D721Med (cell line): Measurements from ENCODE around the gene IFT122.
"Not testable (repeated sequence)": the region's sequence is repeated elsewhere in the genome, so short reads cannot be mapped to it uniquely, and the experiment has no call there.

ENCODE experiments used
- DNase-seq: peaks from one replicate; pipeline ENCODE4 v3.0.0; 2011; ENCODE audit warnings: low spot score; ENCODE audit not compliant: insufficient read length
- FAIRE-seq: peaks from 2 replicates; lab custom pipeline; 2011; peaks lifted over from hg19 to GRCh38; lab: Jason Lieb, UNC
- TF ChIP-seq, protein P1 (sequence below): IDR thresholded peaks from 2 replicates; pipeline ENCODE4 v1.5.1; 2012; ENCODE audit warnings: mild to moderate bottlenecking, control low read depth; ENCODE audit not compliant: insufficient read depth; ENCODE audit errors: missing control alignments

IFT122 gene

GRCh38 chr3:129482721-129483120, 42.7 kb downstream of the IFT122 start:
- FAIRE-seq (no peak), DNase-seq (no peak)
- TF ChIP-seq, protein P1, sequence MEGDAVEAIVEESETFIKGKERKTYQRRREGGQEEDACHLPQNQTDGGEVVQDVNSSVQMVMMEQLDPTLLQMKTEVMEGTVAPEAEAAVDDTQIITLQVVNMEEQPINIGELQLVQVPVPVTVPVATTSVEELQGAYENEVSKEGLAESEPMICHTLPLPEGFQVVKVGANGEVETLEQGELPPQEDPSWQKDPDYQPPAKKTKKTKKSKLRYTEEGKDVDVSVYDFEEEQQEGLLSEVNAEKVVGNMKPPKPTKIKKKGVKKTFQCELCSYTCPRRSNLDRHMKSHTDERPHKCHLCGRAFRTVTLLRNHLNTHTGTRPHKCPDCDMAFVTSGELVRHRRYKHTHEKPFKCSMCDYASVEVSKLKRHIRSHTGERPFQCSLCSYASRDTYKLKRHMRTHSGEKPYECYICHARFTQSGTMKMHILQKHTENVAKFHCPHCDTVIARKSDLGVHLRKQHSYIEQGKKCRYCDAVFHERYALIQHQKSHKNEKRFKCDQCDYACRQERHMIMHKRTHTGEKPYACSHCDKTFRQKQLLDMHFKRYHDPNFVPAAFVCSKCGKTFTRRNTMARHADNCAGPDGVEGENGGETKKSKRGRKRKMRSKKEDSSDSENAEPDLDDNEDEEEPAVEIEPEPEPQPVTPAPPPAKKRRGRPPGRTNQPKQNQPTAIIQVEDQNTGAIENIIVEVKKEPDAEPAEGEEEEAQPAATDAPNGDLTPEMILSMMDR = peak; percentile 10

DNA sequence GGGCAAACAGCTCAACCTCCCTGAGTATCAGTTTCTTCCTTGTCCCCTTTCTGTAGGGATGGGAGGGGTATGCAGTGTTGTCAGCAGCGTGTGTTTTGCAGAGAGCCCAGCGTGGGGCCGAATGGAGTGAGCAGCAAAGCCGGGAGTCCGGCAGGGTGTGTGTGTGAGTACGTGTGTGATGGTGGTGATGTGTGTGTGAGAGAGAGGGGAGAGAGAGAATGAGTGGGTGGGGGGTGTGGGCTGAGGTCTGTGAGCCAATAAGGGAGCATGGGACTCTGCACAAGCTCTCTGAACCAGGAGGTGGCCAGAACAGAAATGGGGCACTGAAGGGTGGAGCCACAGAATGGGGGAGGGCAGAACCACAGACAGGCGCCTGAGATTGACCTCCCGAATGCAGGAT, 43.8 kb downstream of the IFT122 start:
- TF ChIP-seq, protein P1 = no peak
- DNase-seq (no peak), FAIRE-seq (no peak)

- FAIRE-seq, DNase-seq: not testable (repeated sequence)
Observed at GRCh38 chr3:129485146-129485545, 45.1 kb downstream of the IFT122 start.

DNA sequence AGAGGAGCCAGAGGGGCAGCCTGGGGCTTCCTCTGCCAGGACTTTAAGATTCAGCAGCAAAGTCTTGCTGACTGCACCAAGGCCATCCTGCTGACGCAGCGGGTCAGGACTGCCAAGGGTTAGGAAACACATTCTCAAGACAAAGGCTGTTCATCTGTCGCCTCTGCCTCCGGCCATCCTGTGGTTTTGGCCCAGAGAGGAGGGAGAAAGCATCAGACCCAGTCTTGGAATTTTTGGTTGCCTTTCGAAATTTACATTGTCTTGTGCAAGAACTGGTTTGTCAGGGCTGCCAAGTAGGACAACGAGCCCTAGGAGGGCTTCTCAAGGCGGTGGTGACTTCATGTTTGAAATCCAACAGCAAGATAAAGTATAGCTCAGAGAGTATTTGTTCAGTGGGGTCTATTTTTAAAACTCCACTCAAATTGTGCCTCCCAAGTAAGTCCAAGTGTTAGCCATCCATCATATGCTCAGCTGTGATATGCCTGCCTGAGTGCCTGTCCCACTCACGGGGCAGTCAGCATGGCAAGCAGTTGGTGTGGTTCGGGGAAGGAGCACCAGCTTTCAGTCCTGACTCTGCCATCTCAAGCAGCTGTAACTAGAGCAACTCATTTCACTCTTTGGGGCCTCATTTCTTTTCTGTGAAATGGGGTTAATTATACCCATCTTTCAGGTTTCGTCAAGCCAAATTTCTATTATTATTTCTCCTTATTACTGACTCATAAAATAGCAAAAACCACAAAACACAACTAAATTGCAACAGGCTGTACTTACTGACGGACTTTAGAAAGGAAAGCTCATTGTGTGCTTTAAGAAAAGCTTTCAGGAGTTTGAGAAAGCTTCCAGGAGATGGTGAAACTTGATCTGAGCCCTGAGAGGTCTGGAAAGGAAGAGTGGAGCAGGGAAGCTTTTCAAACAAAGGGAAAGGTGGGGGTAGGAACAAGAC, 46.0 kb downstream of the IFT122 start:
- DNase-seq = no peak
- FAIRE-seq = no peak
- TF ChIP-seq, protein P1 = no peak

DNA sequence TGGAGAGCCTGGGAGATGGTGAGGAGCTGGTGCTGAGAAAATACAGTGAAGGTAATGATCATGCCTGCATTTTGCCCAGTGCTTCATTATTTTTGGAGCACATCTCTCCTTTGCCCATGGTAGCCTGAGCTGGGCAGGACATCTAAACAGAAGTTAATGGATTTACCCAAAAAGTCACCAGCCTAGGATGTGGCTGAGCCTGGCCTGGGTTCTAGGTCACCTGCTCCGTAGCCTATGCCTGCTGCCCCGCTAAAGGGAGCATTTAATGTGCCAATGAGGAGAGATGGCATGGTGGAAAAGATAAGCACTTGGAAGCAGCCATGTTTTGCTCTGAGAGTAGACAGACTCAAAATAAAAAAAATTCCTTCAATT, 46.6 kb downstream of the IFT122 start:
- no peak for FAIRE-seq
- DNase-seq = no peak
- TF ChIP-seq, protein P1 = no peak

DNA sequence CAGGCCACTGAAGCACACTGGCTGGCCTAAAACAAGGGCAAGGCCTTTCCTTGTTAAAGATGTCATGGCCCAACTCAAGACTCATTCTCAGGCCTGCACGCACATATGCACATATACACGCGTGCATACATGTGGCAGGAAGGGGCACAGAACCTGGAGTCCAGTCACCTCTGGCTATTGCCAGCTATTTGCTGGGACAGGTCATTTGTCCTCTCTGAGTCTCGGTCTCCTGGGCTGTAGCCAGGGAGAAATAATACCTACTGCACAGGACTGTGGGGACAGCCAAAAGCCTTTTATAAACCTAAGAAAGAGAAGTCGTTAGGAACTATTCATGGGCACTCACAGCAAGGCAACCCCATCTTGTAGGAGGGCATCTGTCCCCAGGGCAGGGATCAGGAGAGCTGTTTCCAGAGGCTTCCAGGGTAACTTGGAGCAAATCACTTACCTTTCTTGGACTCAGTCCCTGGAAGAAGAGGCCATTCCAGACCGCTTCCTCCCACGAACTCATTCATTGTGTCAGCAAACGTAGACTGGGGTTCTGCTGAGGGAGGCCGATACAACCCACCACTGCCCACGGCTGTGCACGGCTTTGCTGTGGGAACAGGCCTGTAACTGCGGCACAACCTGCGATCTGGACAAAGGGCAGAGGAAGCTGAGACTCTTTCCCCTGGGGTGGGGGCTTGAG, 47.3 kb downstream of the IFT122 start:
- TF ChIP-seq, protein P1 = no peak
- DNase-seq = no peak
- FAIRE-seq = no peak

DNA sequence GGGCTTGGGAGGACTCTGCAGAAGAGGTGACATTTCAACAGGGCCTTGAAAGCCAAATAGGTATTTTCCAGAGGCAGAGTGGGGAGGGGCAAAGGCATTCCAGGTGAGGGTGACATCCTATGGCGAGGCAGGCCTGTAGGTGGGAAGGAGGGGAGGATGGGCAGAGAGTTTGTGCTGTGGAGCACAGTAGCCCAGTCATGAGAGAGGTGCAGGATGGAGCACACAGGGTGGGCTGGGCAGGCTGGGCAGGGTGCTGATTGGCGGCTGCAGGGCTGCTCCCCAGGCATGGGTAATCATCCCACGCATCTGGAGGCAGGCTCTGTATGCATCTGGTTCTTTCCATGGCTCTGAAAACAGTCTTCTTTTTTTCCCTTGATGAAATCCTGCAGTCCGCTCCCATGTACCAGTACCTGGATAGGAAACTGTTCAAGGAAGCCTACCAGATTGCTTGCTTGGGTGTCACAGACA, 47.9 kb downstream of the IFT122 start:
- not testable (repeated sequence) for DNase-seq

DNA sequence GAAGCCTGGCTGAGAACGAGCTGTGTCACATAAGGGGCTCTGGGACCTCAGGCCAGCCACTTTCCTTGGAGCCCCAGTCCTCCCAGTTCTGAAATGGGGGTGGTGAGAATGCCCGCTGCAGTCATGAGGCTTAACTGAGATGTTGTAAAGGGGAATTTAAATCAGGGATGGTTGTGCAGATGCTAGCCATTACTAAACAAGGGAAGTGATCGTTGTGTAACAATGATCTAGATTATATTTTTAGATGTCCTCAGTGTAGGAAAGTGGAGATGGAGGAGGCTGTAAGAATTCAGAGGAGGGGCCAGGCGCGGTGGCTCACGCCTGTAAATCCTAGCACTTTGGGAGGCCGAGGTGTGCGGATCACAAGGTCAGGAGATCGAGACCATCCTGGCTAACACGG, 49.2 kb downstream of the IFT122 start:
- DNase-seq, FAIRE-seq: not testable (repeated sequence)

More for the DNA sequence above, 47.9 kb downstream of the IFT122 start:
- not testable (repeated sequence) for FAIRE-seq
